Measurements from ENCODE around the gene CD2BP2. TPM values are rescaled to one million over a fixed set of nuclear protein-coding genes. Genes with fewer than 3 reads are reported as not detected.

Gene CD2BP2
- total and polyA plus RNA-seq, 9 of the 15 experiments (the other 6 are each of a cell fraction or from before 2014, with no cell fraction given), result 3.9 to 51.1 (median 32.8) TPM

DNA sequence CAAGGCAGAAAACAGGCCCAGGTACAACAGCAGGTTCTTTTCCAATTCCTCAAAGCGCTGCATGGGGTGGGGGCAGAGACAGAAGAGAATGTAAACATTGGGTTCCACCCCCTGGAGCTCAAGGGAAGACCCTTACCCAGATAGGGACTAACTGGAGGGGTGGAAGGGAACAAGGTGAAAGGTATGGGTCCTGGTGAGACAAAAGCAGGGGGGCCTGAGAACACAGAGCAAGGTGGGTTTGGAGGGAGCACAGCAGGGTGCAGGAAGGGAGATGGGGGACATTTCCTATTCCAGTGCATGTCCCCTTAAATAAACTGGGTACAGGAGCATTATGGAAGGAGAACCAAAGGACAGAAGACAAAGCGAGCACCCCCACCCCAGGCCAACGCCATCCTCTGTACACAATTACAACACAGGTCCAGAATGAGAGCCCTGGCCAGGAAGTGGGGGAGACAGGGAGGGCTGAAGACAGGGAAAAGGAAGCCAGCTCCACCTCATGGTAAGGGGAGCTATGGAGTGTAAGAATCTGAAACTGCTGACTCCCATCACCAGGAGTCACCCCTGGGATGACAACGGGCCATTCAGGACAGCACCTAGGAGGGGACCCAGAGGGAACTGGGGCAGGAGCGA lies 2.1 kb upstream of the CD2BP2 start:
- Histone ChIP-seq H3K4me2 (ENCODE audit: insufficient read depth, low read length) (no peak overlapping the region), H3K9ac (ENCODE audit: insufficient read depth in 1 of 2, low read depth in 2 of 2, low read length in 2 of 2) (peak overlapping the region in 1 of 2 experiments; percentile 77; a peak in 2 of 4 replicates), H4K20me1 (replicated peaks; ENCODE audit: control insufficient read depth, insufficient read depth, low read length) (no peaks in the 10 kb centered on the region), H3K9me1 (ENCODE audit: control insufficient read depth, insufficient read depth, low read length) (no peaks in the 10 kb centered on the region), H3K4me1 (replicated peaks in 1 of 2; ENCODE audit: control insufficient read depth in 2 of 2, insufficient read depth in 2 of 2, low read length in 2 of 2) (peaks cover 13 to 53% of the 10 kb centered on the region in 2 experiments; a peak in 4 of 5 replicates), H3K27ac (ENCODE audit: extremely low read depth, low read depth, low read length) (no peak overlapping the region), H3K36me3 (ENCODE audit: control insufficient read depth, insufficient read depth, low read length) (peaks cover 64% of the 10 kb centered on the region; the same call in 2 of the 3 replicates), H3K79me2 (ENCODE audit: control insufficient read depth, insufficient read depth, low read length) (peaks cover 34% of the 10 kb centered on the region), H2AFZ (ENCODE audit: low read depth, low read length) (no peak overlapping the region), H3K9me3 (replicated peaks; ENCODE audit: control insufficient read depth, insufficient read depth, low read depth, low read length) (no peaks in the 10 kb centered on the region), H3K4me3 (no peak overlapping the region), H3K27me3 (ENCODE audit: control insufficient read depth in 2 of 2, insufficient read depth in 2 of 2, low read length in 2 of 2) (no peaks in the 10 kb centered on the region)
- ChIA-PET POLR2A (interaction anchor here (0.6 to 8.2 kb wide), 4 partner anchors 12 to 49 kb away, joined by 3 to 77 read pairs (median 4); partner anchors contain the start of gene TBC1D10B), CTCF (ENCODE audit: low intra/inter-chr PET ratio) (no interaction called here)
- WGBS (ENCODE audit: insufficient coverage, low coverage, missing lambda C conversion rate), result 87% methylated on average over 5 of the region's 5 CpGs
- intact Hi-C loops (cut with micrococcal nuclease) (loop anchor here (5.0 kb wide), 1 partner anchor 50 kb away; the partner anchor contains the start of gene ZNF771), in situ Hi-C loops (cut with MboI) (loop anchor here (25.0 kb wide), 1 partner anchor 895 kb away; the partner anchor contains the start of genes BOLA2, SLX1B and SULT1A4)
- FAIRE-seq, result no peak
- no TSS peak for BruUV-seq (replicated peaks)
- no peak for ATAC-seq
- no peak for DNase-seq (ENCODE audit: extremely low read depth in 1 of 4, low spot score in 3 of 4)
- TF ChIP-seq, protein P1, sequence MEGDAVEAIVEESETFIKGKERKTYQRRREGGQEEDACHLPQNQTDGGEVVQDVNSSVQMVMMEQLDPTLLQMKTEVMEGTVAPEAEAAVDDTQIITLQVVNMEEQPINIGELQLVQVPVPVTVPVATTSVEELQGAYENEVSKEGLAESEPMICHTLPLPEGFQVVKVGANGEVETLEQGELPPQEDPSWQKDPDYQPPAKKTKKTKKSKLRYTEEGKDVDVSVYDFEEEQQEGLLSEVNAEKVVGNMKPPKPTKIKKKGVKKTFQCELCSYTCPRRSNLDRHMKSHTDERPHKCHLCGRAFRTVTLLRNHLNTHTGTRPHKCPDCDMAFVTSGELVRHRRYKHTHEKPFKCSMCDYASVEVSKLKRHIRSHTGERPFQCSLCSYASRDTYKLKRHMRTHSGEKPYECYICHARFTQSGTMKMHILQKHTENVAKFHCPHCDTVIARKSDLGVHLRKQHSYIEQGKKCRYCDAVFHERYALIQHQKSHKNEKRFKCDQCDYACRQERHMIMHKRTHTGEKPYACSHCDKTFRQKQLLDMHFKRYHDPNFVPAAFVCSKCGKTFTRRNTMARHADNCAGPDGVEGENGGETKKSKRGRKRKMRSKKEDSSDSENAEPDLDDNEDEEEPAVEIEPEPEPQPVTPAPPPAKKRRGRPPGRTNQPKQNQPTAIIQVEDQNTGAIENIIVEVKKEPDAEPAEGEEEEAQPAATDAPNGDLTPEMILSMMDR (IDR thresholded peaks at IDR 0.05 in 2 of 3, conservative IDR thresholded peaks at IDR 0.05 in 1 of 3; ENCODE audit: insufficient read depth in 2 of 3, low read depth in 1 of 3, low read length in 3 of 3), result peak in 2 of 3 experiments; percentile 28 to 42; a peak in 3 of 6 replicates
- TF ChIP-seq RAD21 (CRISPR knock-in tag; conservative IDR thresholded peaks at IDR 0.05 in 1 of 2, IDR thresholded peaks at IDR 0.05 in 1 of 2) (peak in 1 of 2 experiments; percentile 32; a peak in 2 of 4 replicates), ZBTB7A (IDR thresholded peaks at IDR 0.05; ENCODE audit: borderline replicate concordance, control insufficient read depth, low read depth, low read length) (peak; percentile 5; the same call in 1 of the 2 replicates), KLF13 (tag; IDR thresholded peaks at IDR 0.05; ENCODE audit: borderline replicate concordance, low read depth) (no peak)
- TF ChIP-seq, protein P2, sequence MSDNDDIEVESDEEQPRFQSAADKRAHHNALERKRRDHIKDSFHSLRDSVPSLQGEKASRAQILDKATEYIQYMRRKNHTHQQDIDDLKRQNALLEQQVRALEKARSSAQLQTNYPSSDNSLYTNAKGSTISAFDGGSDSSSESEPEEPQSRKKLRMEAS (CRISPR knock-in tag; IDR thresholded peaks at IDR 0.05), result no peak
- TF ChIP-seq, protein P3, sequence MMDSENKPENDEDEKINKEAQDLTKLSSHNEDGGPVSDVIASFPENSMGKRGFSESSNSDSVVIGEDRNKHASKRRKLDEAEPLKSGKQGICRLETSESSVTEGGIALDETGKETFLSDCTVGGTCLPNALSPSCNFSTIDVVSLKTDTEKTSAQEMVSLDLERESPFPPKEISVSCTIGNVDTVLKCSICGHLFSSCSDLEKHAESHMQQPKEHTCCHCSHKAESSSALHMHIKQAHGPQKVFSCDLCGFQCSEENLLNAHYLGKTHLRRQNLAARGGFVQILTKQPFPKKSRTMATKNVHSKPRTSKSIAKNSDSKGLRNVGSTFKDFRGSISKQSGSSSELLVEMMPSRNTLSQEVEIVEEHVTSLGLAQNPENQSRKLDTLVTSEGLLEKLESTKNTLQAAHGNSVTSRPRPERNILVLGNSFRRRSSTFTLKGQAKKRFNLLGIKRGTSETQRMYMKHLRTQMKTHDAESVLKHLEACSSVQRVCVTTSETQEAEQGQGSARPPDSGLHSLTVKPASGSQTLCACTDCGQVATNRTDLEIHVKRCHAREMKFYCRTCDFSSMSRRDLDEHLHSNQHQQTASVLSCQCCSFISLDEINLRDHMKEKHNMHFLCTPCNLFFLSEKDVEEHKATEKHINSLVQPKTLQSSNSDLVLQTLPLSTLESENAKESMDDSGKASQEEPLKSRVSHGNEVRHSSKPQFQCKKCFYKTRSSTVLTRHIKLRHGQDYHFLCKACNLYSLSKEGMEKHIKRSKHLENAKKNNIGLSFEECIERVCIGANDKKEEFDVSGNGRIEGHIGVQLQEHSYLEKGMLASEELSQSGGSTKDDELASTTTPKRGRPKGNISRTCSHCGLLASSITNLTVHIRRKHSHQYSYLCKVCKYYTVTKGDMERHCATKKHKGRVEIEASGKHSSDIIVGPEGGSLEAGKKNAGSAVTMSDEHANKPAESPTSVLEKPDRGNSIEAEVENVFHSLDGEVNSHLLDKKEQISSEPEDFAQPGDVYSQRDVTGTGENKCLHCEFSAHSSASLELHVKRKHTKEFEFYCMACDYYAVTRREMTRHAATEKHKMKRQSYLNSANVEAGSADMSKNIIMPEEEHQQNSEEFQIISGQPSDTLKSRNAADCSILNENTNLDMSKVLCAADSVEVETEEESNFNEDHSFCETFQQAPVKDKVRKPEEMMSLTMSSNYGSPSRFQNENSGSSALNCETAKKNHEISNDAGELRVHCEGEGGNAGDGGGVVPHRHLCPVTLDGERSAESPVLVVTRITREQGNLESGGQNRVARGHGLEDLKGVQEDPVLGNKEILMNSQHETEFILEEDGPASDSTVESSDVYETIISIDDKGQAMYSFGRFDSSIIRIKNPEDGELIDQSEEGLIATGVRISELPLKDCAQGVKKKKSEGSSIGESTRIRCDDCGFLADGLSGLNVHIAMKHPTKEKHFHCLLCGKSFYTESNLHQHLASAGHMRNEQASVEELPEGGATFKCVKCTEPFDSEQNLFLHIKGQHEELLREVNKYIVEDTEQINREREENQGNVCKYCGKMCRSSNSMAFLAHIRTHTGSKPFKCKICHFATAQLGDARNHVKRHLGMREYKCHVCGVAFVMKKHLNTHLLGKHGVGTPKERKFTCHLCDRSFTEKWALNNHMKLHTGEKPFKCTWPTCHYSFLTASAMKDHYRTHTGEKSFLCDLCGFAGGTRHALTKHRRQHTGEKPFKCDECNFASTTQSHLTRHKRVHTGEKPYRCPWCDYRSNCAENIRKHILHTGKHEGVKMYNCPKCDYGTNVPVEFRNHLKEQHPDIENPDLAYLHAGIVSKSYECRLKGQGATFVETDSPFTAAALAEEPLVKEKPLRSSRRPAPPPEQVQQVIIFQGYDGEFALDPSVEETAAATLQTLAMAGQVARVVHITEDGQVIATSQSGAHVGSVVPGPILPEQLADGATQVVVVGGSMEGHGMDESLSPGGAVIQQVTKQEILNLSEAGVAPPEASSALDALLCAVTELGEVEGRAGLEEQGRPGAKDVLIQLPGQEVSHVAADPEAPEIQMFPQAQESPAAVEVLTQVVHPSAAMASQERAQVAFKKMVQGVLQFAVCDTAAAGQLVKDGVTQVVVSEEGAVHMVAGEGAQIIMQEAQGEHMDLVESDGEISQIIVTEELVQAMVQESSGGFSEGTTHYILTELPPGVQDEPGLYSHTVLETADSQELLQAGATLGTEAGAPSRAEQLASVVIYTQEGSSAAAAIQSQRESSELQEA (IDR thresholded peaks at IDR 0.05; ENCODE audit: low read depth), result no peak
